Nephron progenitor cell (in vitro differentiated cells): ENCODE results near the gene PPDPF.
A peak's percentile ranks its signal among the peaks of the same experiment; 100 is the strongest.

Experiments used
- DNase-seq: peaks from one replicate; pipeline ENCODE4 v3.0.0; 2021
- H3K27ac Mint-ChIP-seq: 2 replicates; pipeline ENCODE4 v1.8.0; 2021; ENCODE audit warnings: mild to moderate bottlenecking, moderate library complexity, mixed read lengths
- H3K27me3 Mint-ChIP-seq: 2 replicates; pipeline ENCODE4 v1.8.0; 2021; ENCODE audit warnings: mild to moderate bottlenecking, low read depth, mixed read lengths; ENCODE audit not compliant: poor library complexity
- H3K36me3 Mint-ChIP-seq: 2 replicates; pipeline ENCODE4 v1.8.0; 2021; ENCODE audit warnings: low read depth, mixed read lengths
- H3K4me1 Mint-ChIP-seq: 2 replicates; pipeline ENCODE4 v1.8.0; 2021; ENCODE audit warnings: mixed read lengths
- H3K4me3 Mint-ChIP-seq: 2 replicates; pipeline ENCODE4 v1.8.0; 2021; ENCODE audit warnings: mild to moderate bottlenecking, moderate library complexity, mixed read lengths
- H3K9me3 Mint-ChIP-seq: 2 replicates; pipeline ENCODE4 v1.8.0; 2021; ENCODE audit warnings: mild to moderate bottlenecking, moderate library complexity, mixed read lengths
- TF ChIP-seq, protein P1 (sequence below): fragments of 200-600 bp; sonication (generic); IDR thresholded peaks from 2 replicates; pipeline ENCODE4 v1.5.0; 2021; ENCODE audit warnings: antibody characterized with exemption

Gene PPDPF

DNA sequence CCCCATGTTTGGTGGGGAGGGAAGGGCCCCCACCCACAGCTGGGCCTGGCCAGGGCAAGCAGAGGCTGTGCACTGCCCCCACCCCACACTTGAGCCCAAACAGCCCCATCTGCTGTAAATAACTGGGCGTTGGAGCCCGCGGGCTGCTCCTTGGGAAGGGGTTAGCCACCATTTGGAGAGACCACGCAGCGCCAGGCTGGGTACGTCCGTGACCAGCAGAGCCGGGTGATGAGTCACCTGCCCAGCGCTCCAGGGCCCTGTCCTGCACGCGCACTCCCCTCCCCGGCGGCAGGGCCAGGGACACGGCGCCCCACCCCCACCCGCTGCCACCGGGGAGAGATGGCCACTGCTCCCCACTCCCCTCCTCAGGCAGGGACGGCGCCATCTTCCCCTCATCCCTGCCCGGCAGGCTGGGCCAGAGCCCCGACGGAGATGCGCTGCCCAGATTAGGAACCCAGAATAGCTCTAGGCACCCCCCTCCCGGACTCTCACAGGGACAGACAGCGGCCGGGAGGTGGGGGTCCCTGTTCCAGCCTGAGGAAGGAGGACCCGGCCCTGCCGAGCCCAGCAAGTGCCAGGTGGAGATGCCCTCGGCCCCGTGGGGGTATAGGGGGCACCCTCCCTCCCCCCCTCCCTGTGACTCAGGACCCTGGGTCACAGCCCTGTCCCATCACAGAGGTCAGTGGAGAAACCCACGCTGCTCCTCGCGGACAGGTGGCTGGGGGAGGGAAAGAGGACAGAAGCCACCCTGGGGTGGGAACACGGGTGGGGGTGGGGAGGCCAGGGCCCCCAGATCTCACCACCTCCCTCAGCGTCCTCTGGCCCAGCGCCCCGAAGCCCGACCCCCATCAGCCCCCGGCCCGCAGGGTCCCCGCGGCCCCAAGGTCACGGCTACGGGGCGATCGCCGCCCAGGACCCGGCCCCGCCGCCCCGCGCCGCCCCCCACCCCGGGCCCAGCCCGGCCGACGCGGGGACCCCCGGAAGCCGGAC is 22.3 kb upstream of the PPDPF start:
- no peaks in the 10 kb centered on the region for H3K9me3 Mint-ChIP-seq
- H3K27me3 Mint-ChIP-seq, result peaks cover 69% of the 10 kb centered on the region
- no peaks in the 10 kb centered on the region for H3K36me3 Mint-ChIP-seq
- DNase-seq, result no peak
- H3K4me1 Mint-ChIP-seq, result peaks cover 6% of the 10 kb centered on the region
- TF ChIP-seq, protein P1, sequence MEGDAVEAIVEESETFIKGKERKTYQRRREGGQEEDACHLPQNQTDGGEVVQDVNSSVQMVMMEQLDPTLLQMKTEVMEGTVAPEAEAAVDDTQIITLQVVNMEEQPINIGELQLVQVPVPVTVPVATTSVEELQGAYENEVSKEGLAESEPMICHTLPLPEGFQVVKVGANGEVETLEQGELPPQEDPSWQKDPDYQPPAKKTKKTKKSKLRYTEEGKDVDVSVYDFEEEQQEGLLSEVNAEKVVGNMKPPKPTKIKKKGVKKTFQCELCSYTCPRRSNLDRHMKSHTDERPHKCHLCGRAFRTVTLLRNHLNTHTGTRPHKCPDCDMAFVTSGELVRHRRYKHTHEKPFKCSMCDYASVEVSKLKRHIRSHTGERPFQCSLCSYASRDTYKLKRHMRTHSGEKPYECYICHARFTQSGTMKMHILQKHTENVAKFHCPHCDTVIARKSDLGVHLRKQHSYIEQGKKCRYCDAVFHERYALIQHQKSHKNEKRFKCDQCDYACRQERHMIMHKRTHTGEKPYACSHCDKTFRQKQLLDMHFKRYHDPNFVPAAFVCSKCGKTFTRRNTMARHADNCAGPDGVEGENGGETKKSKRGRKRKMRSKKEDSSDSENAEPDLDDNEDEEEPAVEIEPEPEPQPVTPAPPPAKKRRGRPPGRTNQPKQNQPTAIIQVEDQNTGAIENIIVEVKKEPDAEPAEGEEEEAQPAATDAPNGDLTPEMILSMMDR, result no peak
- H3K27ac Mint-ChIP-seq, result no peak overlapping the region
- no peak overlapping the region for H3K4me3 Mint-ChIP-seq

DNA sequence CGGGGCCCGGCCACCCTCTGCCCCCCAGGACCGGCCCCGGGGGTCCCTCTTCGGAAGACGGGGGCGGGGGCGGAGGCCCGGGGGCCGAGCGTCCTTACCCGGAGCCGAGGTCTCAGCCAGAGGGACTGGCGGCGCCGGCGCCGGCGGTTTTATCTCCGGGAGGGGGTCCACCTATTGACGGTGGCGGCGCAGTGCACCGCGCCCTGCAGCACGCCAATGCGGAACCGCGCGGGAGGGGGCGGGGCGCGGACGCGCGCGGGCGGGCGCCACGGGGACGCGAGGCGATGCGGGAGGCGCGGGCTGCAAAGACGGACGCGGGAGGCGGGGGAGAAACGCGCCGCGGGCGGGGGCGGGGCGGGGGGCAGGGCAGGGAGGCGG is 21.6 kb upstream of the PPDPF start, which contains the start of gene EEF1A2:
Gene EEF1A2, minus strand, starts transcription at position 124 of the 378 bp plus-strand sequence. CDS start 1,320 bp downstream, outside the sequence.
- Mint-ChIP-seq H3K4me3 (no peak within 1 kb of the TSS), H3K9me3 (peaks cover 3% of the 10 kb centered on the region), H3K27me3 (peaks cover 69% of the 10 kb centered on the region), H3K36me3 (no peaks in the 10 kb centered on the region), H3K27ac (no peak within 1 kb of the TSS), H3K4me1 (peaks cover 6% of the 10 kb centered on the region)
- peak; percentile 64 for DNase-seq
- TF ChIP-seq, protein P1, result no peak

DNA sequence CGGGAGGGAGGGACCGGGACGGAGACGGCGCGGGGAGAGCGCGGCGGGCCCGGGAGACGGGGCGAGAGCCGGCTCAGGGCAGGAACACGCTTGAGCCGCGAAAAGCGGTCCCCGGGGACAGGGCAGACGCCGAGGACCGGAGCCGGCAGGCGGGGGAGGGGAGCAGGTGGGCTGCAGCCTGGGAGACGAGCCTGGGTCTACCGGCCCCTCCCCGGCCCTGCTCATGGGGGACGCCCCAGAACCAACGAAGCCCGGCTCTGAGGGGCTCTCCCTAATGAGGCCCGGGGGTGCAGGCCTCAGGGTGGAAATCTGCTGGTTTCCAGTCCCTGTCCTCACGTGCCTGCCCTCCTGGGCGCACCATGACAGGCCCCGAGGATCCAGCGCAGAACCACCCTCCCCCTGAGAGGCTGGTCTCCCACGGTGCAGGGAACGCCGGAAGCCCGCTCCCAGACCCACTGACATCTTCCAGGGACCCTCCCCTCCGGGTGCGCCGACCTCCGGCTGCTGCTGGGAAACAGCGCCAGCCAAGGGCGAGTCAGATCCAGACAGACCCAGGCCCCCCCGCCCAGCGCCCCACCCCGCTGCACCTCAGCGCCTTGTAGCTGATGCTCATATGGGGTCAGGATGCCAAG is 21.1 kb upstream of the PPDPF start:
- TF ChIP-seq, protein P1, result no peak
- Mint-ChIP-seq H3K27me3 (peaks cover 72% of the 10 kb centered on the region), H3K9me3 (peaks cover 8% of the 10 kb centered on the region), H3K4me3 (no peak overlapping the region), H3K27ac (no peak overlapping the region), H3K4me1 (peaks cover 6% of the 10 kb centered on the region), H3K36me3 (no peaks in the 10 kb centered on the region)
- DNase-seq, result no peak

DNA sequence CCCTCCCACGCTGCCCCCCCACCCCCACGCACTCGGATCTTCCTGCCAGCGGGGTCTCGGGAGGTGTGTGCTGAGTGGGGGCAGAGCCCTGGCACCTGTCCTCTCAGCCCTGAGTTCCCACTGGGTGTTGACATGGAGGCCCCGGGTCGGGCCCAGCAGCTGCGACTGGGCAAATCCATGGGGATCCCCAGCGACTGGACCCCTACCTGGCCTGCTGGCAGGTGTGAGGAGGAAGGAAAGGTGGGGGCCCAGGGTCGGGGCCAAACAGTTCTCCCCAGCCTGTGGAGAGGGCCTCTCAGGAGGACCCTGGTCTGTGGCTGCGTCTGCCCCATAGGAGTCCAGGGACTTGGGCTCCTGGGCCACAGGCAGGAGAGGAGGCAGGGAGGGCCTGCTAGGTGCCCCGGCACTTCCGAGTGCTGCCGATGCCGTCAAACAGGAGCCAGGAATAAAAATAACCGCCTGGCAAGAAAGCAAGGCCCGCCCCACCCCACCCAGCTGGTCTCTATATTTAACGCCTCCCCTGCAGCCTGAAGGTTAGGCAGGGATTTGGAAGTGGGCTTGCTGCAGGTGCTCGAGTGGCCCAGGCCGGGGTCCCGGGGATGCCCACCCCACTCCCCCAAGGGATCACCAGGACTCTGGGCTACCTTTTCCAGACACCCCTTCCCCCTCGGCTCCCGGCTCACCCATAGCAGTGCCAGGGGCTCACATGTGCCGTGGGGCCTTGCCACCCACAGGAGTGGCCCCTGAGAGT is 20.2 kb upstream of the PPDPF start:
- peaks cover 6% of the 10 kb centered on the region for H3K4me1 Mint-ChIP-seq
- peaks cover 74% of the 10 kb centered on the region for H3K27me3 Mint-ChIP-seq
- peaks cover 17% of the 10 kb centered on the region for H3K9me3 Mint-ChIP-seq
- no peak overlapping the region for H3K27ac Mint-ChIP-seq
- no peak for DNase-seq
- TF ChIP-seq, protein P1, result no peak
- H3K4me3 Mint-ChIP-seq, result no peak overlapping the region
- H3K36me3 Mint-ChIP-seq, result peaks cover 5% of the 10 kb centered on the region

DNA sequence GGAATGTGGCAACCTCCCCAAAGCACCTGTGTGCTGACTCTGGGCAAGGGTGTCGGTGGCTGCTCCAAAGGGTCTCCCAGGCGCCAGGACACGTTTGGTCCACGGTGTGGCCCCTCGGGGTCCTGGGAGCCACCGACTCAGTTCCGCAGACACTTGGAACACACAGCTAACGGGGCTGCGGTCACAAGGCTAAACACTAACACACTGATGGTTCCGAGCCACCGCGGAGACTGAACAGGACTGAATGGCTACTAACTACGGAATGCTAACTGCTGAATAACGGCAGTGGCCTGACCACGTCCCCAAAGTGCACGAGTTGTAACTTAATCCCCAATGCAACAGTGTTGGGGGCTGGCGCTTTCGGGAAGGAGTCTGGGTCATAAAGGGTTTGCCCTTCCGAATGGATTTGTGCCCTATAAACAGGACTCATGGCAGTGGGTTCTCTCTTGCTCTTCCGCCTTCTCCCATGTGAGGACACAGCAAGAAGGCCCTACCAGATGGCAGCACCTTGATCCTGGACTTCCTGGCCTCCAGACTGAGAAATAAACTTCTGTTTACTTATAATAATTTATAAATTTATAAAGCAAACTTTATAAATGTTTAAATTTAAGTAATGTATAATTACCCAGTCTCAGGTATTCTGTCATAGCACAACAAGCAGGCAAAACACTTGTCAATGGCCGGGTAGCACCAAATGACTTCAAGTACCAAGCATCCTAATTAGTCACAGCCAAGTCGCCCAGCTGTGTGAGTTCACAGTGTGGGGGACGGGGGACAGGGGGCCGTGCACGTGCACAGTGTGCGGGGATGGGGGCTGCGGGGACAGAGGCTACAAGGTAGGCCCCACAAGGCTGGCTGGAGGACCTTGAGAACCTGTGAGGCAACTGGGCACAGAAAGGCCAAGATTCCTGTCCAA is 19.4 kb upstream of the PPDPF start:
- H3K9me3 Mint-ChIP-seq, result peaks cover 25% of the 10 kb centered on the region
- no peak overlapping the region for H3K27ac Mint-ChIP-seq
- peaks cover 5% of the 10 kb centered on the region for H3K36me3 Mint-ChIP-seq
- no peak for DNase-seq
- H3K27me3 Mint-ChIP-seq, result peaks cover 75% of the 10 kb centered on the region
- TF ChIP-seq, protein P1, result no peak
- H3K4me1 Mint-ChIP-seq, result peaks cover 6% of the 10 kb centered on the region
- peak overlapping the region; percentile 36 for H3K4me3 Mint-ChIP-seq
